ENCODE results near the gene DEFB128. TPM values are rescaled to one million over a fixed set of nuclear protein-coding genes. Genes with fewer than 3 reads are reported as not detected.

The DEFB128 gene
- total and polyA plus RNA-seq, 9 of the 15 experiments (the other 6 are each of a cell fraction or from before 2014, with no cell fraction given), result not detected

- intact Hi-C loops (cut with micrococcal nuclease) (no loop called here), in situ Hi-C loops (cut with MboI) (no loop called here)
- 10% methylated on average over 2 of the region's 4 CpGs for WGBS (ENCODE audit: insufficient coverage, low coverage, missing lambda C conversion rate)
- BruUV-seq (replicated peaks), result no TSS peak
- H3K4me2 ChIP-seq (ENCODE audit: insufficient read depth, low read length), result peak overlapping the region; percentile 32; the same call in 1 of the 2 replicates
- no peaks in the 10 kb centered on the region for H3K79me2 ChIP-seq (ENCODE audit: control insufficient read depth, insufficient read depth, low read length)
- no peaks in the 10 kb centered on the region for H3K27me3 ChIP-seq (ENCODE audit: control insufficient read depth in 2 of 2, insufficient read depth in 2 of 2, low read length in 2 of 2)
- no peak overlapping the region for H3K4me3 ChIP-seq
- peaks cover 0 to 12% of the 10 kb centered on the region in 2 experiments; a peak in 4 of 5 replicates for H3K4me1 ChIP-seq (replicated peaks in 1 of 2; ENCODE audit: control insufficient read depth in 2 of 2, insufficient read depth in 2 of 2, low read length in 2 of 2)
- POLR2A ChIA-PET, result interaction anchor here (0.6 to 1.2 kb wide), 4 partner anchors 10 to 21 kb away, joined by 3 to 5 read pairs (median 3); partner anchors contain the start of gene DEFB129
- no peak overlapping the region for H3K27ac ChIP-seq (ENCODE audit: extremely low read depth, low read depth, low read length)
- no peaks in the 10 kb centered on the region for H3K9me3 ChIP-seq (replicated peaks; ENCODE audit: control insufficient read depth, insufficient read depth, low read depth, low read length)
- H3K9ac ChIP-seq (ENCODE audit: insufficient read depth in 1 of 2, low read depth in 2 of 2, low read length in 2 of 2), result peak overlapping the region in 1 of 2 experiments; percentile 52; a peak in 1 of 4 replicates
- CTCF ChIA-PET (ENCODE audit: low intra/inter-chr PET ratio), result interaction anchor here (0.6 kb wide), 1 partner anchor 30 kb away, joined by 3 read pairs; no protein-coding TSS in a partner anchor
- no peaks in the 10 kb centered on the region for H3K36me3 ChIP-seq (ENCODE audit: control insufficient read depth, insufficient read depth, low read length)
- peak; percentile 58 for ATAC-seq
- peak; percentile 32 for FAIRE-seq
- 0 out of 2 replicates have a peak overlapping the region, but pooled peaks have one; percentile 16 for H2AFZ ChIP-seq (ENCODE audit: low read depth, low read length)
- H3K9me1 ChIP-seq (ENCODE audit: control insufficient read depth, insufficient read depth, low read length), result no peaks in the 10 kb centered on the region
- DNase-seq (ENCODE audit: extremely low read depth in 1 of 4, low spot score in 3 of 4), result peak in 1 of 4 experiments; percentile 51
- H4K20me1 ChIP-seq (replicated peaks; ENCODE audit: control insufficient read depth, insufficient read depth, low read length), result no peaks in the 10 kb centered on the region
- no peak for TF ChIP-seq ESRRA (IDR thresholded peaks at IDR 0.05; ENCODE audit: borderline replicate concordance, low read depth)
- TF ChIP-seq SPI1 (IDR thresholded peaks at IDR 0.05; ENCODE audit: borderline replicate concordance, low read depth, low read length), result peak; percentile 87
- TF ChIP-seq FOXJ2 (tag; IDR thresholded peaks at IDR 0.05), result no peak
- no peak for TF ChIP-seq ZNF586 (CRISPR knock-in tag; conservative IDR thresholded peaks at IDR 0.05)
- TF ChIP-seq LEF1 (IDR thresholded peaks at IDR 0.05), result no peak
- no peak for TF ChIP-seq ZNF316 (IDR thresholded peaks at IDR 0.05)
- TF ChIP-seq MIER1 (IDR thresholded peaks at IDR 0.05; ENCODE audit: low read depth), result no peak
- TF ChIP-seq CHCHD3 (CRISPR knock-in tag; IDR thresholded peaks at IDR 0.05), result no peak
- TF ChIP-seq KLF16 (IDR thresholded peaks at IDR 0.05), result no peak
- TF ChIP-seq, protein P1, sequence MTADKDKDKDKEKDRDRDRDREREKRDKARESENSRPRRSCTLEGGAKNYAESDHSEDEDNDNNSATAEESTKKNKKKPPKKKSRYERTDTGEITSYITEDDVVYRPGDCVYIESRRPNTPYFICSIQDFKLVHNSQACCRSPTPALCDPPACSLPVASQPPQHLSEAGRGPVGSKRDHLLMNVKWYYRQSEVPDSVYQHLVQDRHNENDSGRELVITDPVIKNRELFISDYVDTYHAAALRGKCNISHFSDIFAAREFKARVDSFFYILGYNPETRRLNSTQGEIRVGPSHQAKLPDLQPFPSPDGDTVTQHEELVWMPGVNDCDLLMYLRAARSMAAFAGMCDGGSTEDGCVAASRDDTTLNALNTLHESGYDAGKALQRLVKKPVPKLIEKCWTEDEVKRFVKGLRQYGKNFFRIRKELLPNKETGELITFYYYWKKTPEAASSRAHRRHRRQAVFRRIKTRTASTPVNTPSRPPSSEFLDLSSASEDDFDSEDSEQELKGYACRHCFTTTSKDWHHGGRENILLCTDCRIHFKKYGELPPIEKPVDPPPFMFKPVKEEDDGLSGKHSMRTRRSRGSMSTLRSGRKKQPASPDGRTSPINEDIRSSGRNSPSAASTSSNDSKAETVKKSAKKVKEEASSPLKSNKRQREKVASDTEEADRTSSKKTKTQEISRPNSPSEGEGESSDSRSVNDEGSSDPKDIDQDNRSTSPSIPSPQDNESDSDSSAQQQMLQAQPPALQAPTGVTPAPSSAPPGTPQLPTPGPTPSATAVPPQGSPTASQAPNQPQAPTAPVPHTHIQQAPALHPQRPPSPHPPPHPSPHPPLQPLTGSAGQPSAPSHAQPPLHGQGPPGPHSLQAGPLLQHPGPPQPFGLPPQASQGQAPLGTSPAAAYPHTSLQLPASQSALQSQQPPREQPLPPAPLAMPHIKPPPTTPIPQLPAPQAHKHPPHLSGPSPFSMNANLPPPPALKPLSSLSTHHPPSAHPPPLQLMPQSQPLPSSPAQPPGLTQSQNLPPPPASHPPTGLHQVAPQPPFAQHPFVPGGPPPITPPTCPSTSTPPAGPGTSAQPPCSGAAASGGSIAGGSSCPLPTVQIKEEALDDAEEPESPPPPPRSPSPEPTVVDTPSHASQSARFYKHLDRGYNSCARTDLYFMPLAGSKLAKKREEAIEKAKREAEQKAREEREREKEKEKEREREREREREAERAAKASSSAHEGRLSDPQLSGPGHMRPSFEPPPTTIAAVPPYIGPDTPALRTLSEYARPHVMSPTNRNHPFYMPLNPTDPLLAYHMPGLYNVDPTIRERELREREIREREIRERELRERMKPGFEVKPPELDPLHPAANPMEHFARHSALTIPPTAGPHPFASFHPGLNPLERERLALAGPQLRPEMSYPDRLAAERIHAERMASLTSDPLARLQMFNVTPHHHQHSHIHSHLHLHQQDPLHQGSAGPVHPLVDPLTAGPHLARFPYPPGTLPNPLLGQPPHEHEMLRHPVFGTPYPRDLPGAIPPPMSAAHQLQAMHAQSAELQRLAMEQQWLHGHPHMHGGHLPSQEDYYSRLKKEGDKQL (CRISPR knock-in tag; IDR thresholded peaks at IDR 0.05; ENCODE audit: borderline replicate concordance), result no peak
- TF ChIP-seq ILF3 (IDR thresholded peaks at IDR 0.05; ENCODE audit: borderline replicate concordance), result no peak
- no peak for TF ChIP-seq HNRNPL (IDR thresholded peaks at IDR 0.05; ENCODE audit: low read depth, low read length)
- no peak for TF ChIP-seq ZBTB9 (CRISPR knock-in tag; IDR thresholded peaks at IDR 0.05)
- no peak for TF ChIP-seq MITF (IDR thresholded peaks at IDR 0.05)
These were observed 48.0 kb upstream of the DEFB128 start for GRCh38 chr20:237489-237888.

All from K562 (cell line).